ENCODE results near the gene MORC2.

The MORC2 gene

DNA sequence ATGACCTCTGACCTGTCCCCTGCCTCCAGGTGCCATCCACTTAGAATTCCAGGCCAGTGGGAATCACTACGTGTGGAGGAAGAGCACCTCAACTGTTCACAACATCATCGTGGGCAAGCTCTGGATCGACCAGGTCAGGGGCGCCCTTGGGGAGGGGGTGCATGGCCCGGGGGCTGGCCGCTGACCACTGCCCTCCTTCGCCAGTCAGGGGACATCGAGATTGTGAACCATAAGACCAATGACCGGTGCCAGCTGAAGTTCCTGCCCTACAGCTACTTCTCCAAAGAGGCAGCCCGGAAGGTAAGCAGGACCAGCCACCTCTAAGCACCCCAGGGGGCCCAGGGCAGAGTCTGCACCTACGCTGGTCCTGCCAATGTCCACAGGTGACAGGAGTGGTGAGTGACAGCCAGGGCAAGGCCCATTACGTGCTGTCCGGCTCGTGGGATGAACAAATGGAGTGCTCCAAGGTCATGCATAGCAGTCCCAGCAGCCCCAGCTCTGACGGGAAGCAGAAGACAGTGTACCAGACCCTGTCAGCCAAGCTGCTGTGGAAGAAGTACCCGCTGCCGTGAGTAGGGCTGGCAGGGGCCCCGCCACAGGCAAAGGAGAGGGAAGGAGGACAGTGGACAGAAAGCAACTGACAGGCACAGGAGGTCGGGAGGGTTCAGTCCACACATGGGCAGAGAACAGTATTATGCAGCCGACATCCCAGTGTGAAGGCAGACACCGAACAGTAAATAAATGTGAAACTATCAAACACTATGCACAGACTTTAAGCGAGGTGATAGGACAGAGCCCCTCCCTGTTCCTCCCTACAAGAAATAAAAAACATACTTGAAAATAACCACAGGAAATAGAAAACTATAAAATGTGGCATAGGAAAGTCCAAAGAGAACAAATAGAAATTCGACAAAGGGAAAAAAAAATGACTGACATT lies 74.9 kb downstream of the MORC2 start:
- H3K9ac ChIP-seq (ENCODE audit: low read depth, low read length), result no peak overlapping the region
- no peaks in the 10 kb centered on the region for H3K36me3 ChIP-seq (ENCODE audit: insufficient read depth, low read length)
- no peaks in the 10 kb centered on the region for H3K4me1 ChIP-seq (ENCODE audit: insufficient read depth, low read length)
- H3K9me3 ChIP-seq (ENCODE audit: control insufficient read depth, insufficient read depth, low read length), result no peaks in the 10 kb centered on the region

DNA sequence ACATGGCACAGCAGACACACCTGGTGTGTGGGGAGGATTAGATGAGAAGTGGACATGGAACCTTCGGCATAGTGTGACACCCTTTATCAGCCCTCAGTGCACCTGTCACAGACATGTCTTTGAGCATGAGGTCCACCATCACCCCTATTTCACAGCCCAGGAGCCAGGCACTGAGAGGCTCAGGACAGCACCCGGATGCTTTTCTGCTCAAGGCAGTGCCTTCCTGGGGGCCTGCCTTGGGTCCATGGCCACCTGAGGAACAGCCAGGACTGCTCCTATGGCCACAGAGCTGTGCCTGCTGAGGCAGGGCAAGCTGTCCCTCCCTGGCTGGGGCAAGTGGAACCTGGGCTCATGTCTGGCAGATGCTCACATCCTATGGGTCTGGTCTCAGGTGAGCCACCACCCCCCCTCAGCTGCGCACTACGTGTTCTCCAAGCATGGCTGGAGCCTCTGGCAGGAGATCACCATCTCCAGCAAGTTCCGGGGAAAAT lies 75.8 kb downstream of the MORC2 start:
- H3K9ac ChIP-seq (ENCODE audit: low read depth, low read length), result no peak overlapping the region
- no peaks in the 10 kb centered on the region for H3K4me1 ChIP-seq (ENCODE audit: insufficient read depth, low read length)
- no peaks in the 10 kb centered on the region for H3K36me3 ChIP-seq (ENCODE audit: insufficient read depth, low read length)
- H3K9me3 ChIP-seq (ENCODE audit: control insufficient read depth, insufficient read depth, low read length), result no peaks in the 10 kb centered on the region

DNA sequence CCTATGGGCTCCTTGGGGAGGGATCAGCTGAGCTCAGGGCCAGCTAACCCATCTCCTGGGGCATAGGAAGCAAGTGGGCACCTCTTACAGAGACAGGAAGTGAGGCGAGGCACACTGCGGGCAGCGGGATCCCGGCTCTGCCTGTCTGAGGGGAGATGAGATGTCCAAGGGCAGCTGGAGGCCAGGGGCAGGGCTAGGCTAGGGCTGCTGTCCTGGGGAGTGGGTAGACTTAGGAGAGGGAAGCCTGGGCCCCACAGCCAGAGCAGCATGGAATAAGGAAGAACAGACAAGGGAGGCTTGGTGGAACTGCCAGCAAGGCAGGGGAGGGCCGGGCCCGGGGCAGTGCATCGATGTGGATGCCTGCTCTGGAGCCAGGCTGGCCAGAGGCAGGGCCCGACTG lies 76.3 kb downstream of the MORC2 start:
- Histone ChIP-seq H3K4me1 (ENCODE audit: insufficient read depth, low read length) (no peaks in the 10 kb centered on the region), H3K36me3 (ENCODE audit: insufficient read depth, low read length) (no peaks in the 10 kb centered on the region), H3K9ac (ENCODE audit: low read depth, low read length) (no peak overlapping the region), H3K9me3 (ENCODE audit: control insufficient read depth, insufficient read depth, low read length) (no peaks in the 10 kb centered on the region)

DNA sequence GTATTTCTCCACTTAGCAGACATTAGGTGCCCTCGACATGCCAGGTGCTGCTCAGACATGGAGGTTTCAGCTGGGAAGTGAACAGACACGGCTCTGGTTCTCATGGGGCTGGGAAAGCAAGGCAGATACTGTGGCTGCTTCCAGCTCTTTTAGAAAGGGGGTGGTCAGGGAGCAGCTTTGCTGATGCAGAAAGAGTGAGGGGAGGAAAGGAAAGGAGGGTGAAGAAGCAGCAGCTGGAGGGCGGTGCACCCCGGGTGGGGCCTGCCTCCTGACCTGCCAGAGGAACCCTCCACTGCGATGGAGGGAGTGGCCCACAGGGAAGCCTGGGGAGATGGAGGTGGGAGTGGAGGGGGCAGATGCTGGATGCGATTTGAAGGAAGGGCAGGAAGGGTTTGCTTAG lies 76.8 kb downstream of the MORC2 start:
- Histone ChIP-seq H3K4me1 (ENCODE audit: insufficient read depth, low read length) (no peaks in the 10 kb centered on the region), H3K9me3 (ENCODE audit: control insufficient read depth, insufficient read depth, low read length) (no peaks in the 10 kb centered on the region), H3K9ac (ENCODE audit: low read depth, low read length) (no peak overlapping the region), H3K36me3 (ENCODE audit: insufficient read depth, low read length) (no peaks in the 10 kb centered on the region)

DNA sequence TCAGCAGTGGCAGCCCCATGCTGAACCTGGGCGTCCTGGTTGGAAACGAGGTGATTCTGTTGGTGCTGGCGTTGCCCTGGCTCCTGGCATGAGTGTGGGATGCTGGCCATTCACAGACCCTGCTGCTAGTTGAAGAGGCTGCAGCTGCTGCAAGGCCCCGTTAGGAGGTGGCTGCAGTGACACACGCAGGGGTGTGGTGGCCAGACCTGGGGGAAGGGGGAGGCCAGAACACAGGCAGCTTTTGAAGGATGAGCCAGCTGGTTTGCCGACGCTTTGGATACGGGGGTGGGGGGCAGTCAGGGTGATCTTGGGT lies 77.2 kb downstream of the MORC2 start:
- H3K9me3 ChIP-seq (ENCODE audit: control insufficient read depth, insufficient read depth, low read length), result no peaks in the 10 kb centered on the region
- no peaks in the 10 kb centered on the region for H3K4me1 ChIP-seq (ENCODE audit: insufficient read depth, low read length)
- H3K36me3 ChIP-seq (ENCODE audit: insufficient read depth, low read length), result no peaks in the 10 kb centered on the region
- no peak overlapping the region for H3K9ac ChIP-seq (ENCODE audit: low read depth, low read length)

DNA sequence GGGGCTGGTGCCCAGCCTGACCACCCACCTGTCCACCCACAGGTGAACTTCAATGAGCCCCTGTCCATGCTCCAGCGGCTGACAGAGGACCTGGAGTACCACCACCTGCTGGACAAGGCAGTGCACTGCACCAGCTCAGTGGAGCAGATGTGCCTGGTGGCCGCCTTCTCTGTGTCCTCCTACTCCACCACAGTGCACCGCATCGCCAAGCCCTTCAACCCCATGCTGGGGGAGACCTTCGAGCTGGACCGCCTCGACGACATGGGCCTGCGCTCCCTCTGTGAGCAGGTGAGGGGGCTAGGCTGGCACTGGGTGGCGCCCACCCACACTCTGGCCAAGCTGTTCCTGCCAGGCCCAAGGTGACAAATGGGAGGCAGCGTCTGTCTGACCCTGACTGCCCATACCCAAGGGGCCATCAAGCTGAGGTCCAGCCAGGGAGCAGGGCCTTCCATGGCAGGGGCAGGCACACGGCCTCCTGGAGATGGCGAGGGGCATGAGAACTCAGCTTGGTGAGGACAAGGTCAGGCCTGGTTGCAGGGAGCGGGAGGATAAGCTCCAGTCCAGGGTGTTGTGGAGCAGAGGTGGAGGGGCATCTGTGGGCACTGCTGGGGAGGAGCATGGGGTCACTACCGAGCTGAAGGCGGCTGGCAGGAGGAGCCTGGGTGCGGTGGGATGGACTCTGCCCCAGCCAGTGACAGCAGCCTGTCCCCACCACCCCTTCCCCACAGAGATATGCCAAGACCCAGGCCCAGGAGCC lies 77.7 kb downstream of the MORC2 start:
- H3K36me3 ChIP-seq (ENCODE audit: insufficient read depth, low read length), result no peaks in the 10 kb centered on the region
- no peaks in the 10 kb centered on the region for H3K4me1 ChIP-seq (ENCODE audit: insufficient read depth, low read length)
- H3K9me3 ChIP-seq (ENCODE audit: control insufficient read depth, insufficient read depth, low read length), result no peaks in the 10 kb centered on the region
- no peak overlapping the region for H3K9ac ChIP-seq (ENCODE audit: low read depth, low read length)

DNA sequence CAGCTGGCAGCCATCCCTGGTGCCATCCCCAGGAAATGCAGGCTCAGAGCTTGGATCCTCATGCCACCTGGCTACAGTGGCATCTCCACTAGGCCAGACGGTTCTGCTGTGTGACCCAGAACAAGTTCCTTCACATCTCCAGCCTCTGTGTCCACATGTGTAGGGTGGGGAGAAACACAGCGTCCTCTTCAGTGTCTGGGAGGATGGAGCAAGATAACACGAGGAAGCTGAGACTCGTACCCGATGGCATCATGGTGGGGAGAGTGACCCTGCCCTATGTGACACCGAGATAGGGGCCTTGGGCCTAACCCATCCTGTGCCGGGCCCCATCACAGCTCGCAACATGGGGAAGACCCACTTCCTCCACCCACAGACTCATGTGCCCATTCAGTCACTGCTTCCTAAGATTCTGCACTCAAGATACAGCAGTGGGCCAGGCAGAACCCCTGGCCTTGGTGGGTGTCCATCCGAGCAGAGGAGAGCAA lies 78.5 kb downstream of the MORC2 start:
- no peaks in the 10 kb centered on the region for H3K4me1 ChIP-seq (ENCODE audit: insufficient read depth, low read length)
- H3K36me3 ChIP-seq (ENCODE audit: insufficient read depth, low read length), result no peaks in the 10 kb centered on the region
- no peak overlapping the region for H3K9ac ChIP-seq (ENCODE audit: low read depth, low read length)
- no peaks in the 10 kb centered on the region for H3K9me3 ChIP-seq (ENCODE audit: control insufficient read depth, insufficient read depth, low read length)

DNA sequence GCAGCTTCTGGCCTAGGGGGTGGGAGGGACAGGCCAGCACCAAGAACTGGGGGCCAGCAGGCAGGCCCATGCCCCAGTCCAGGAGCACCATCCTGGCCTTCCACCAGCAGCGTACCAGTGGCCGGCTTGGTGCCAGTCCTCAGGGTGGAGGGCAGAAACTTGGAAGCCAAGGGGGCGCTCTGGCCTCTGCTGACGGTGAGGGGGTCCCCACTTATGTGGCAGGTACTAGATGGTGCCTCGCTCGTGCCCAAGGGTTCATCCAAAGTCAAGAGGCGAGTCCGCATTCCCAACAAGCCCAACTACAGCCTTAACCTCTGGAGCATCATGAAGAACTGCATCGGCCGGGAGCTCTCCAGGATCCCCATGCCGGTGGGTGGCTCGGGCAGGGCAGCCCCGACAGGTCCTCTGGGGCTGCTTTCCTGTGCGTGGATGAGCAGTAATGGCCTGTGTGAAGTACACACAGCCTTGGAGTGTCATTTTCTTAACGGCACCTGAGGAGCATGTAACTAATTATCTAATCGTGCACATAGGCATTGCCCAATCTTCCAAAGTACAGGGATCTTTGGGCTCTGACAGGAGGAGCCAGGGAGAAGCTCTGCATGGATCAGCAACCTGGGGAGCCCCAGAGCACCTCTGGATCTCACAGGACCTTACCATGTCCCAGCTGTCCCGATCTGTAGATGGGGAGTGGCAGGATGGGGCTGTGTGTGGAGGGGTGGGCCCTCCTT lies 79.1 kb downstream of the MORC2 start:
- H3K9me3 ChIP-seq (ENCODE audit: control insufficient read depth, insufficient read depth, low read length), result no peaks in the 10 kb centered on the region
- no peaks in the 10 kb centered on the region for H3K36me3 ChIP-seq (ENCODE audit: insufficient read depth, low read length)
- no peaks in the 10 kb centered on the region for H3K4me1 ChIP-seq (ENCODE audit: insufficient read depth, low read length)
- H3K9ac ChIP-seq (ENCODE audit: low read depth, low read length), result no peak overlapping the region

DNA sequence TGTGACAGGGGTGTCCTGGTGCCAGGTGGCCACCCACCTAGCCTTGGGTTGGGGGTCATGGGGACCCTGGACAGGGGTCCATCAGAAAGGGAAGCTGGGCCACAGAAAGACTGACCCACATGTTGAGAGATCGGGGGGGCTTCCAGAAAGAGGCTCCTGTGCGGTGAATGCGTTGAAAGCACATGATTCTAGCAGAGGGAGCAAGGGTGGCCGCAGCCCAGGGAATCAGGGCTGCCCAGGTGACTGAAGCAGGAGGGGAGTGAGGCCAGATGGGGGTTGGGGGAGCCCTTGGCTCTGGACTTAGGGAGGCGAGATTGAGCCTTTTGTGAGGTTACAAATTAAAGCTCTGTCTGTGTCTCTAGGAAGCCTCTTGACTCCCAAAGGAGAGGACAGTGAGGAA lies 80.7 kb downstream of the MORC2 start:
- no peaks in the 10 kb centered on the region for H3K9me3 ChIP-seq (ENCODE audit: control insufficient read depth, insufficient read depth, low read length)
- H3K9ac ChIP-seq (ENCODE audit: low read depth, low read length), result no peak overlapping the region
- H3K36me3 ChIP-seq (ENCODE audit: insufficient read depth, low read length), result no peaks in the 10 kb centered on the region
- no peaks in the 10 kb centered on the region for H3K4me1 ChIP-seq (ENCODE audit: insufficient read depth, low read length)

DNA sequence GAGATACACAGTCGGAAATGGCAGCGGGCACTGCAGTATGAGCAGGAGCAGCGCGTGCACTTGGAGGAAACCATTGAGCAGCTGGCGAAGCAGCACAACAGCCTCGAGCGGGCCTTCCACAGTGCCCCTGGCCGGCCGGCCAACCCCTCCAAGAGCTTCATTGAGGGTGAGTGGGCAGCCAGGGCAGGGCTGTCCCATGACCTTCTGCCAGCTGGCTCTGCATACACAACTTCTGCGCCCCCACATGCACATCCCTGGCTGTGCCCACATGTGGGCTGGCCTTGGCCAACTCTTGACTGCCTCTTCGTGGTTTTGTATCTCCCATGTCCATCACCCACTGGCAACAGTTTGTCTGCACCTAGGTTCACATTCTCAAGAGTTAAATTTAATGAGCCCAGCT lies 81.1 kb downstream of the MORC2 start:
- Histone ChIP-seq H3K4me1 (ENCODE audit: insufficient read depth, low read length) (no peaks in the 10 kb centered on the region), H3K9ac (ENCODE audit: low read depth, low read length) (no peak overlapping the region), H3K36me3 (ENCODE audit: insufficient read depth, low read length) (no peaks in the 10 kb centered on the region), H3K9me3 (ENCODE audit: control insufficient read depth, insufficient read depth, low read length) (no peaks in the 10 kb centered on the region)

DNA sequence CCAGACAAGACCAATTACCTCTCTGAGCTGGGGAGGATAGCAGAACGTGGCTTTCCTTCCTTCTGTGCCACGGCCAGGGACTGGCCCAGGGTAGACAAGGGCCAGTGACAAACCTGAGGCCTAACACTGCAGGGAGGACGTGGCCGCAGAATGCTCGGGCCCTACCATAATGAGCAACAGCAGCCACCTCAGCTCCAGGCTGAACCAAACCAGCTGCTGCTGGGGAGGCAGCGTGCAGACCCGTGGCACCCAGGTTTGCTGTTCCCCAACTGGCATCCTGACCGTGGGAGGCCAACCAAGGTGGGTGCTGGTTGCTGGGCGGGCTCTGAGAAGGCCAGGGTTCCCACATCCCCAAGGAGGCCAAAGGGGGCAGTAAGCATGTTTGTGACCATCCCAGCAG lies 83.0 kb downstream of the MORC2 start:
- Histone ChIP-seq H3K4me1 (ENCODE audit: insufficient read depth, low read length) (no peaks in the 10 kb centered on the region; the same call in 1 of the 2 replicates), H3K9me3 (ENCODE audit: control insufficient read depth, insufficient read depth, low read length) (no peaks in the 10 kb centered on the region), H3K9ac (ENCODE audit: low read depth, low read length) (no peak overlapping the region), H3K36me3 (ENCODE audit: insufficient read depth, low read length) (no peaks in the 10 kb centered on the region)

DNA sequence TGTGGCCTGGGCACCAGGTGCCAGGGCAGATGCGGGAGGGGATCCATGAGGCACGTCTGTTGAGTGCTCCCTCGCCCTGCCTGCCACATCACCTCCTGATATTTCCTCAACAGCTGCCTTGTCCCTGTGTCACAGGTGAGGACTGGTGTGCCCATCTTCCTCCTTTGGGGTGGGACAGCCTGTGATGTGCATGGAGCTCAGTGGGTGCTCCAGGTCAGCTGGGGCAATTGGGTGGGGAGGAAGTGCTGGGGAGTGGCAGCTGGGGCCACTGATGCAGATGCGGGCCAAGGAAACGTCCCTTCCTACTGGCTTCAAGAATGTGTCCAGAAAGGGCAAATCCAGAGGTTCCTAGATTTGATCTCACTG lies 83.6 kb downstream of the MORC2 start:
- H3K9me3 ChIP-seq (ENCODE audit: control insufficient read depth, insufficient read depth, low read length), result no peaks in the 10 kb centered on the region
- H3K4me1 ChIP-seq (ENCODE audit: insufficient read depth, low read length), result no peaks in the 10 kb centered on the region; the same call in 1 of the 2 replicates
- H3K36me3 ChIP-seq (ENCODE audit: insufficient read depth, low read length), result no peaks in the 10 kb centered on the region
- H3K9ac ChIP-seq (ENCODE audit: low read depth, low read length), result no peak overlapping the region

DNA sequence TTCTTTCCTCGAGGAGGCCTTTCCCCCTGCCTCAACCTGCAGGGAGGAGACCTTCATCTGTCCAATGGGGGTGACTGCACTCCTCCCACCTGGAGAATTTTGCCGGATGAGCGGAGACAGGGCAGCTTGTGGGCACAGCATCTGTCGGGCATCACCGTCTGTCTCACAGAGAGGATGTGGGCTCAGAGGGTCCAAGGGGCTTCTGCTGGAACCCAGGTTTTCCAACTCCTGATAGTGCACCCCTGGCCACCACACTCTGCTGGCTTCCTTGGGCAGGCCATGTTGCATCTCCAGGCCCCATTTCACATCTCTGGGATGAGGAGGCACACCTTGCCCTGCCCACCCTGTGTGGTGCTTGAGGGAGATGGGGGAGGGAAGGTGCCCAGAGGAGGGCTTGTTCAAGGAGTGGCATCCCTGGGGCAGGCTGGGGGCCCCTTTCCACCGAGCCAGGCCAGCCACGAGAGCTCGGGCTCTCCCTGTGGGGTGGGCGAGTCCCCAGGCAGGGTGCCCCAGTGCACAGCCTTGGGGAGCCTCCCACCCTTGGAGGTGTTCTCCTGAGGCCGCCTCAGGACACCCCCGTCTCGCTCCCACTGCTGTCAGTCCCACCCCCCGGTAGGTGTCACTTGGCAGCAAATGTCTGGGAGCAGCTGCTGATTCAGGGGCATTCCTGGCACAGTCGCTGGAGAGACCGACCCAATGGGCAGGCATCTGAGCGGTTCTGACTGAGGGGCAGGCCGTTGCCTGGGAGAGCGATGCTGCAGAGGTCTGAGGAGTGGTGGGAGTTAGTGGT lies 84.2 kb downstream of the MORC2 start:
- Histone ChIP-seq H3K9ac (ENCODE audit: low read depth, low read length) (no peak overlapping the region), H3K9me3 (ENCODE audit: control insufficient read depth, insufficient read depth, low read length) (no peaks in the 10 kb centered on the region), H3K36me3 (ENCODE audit: insufficient read depth, low read length) (no peaks in the 10 kb centered on the region), H3K4me1 (ENCODE audit: insufficient read depth, low read length) (no peaks in the 10 kb centered on the region; the same call in 1 of the 2 replicates)
